B cell (primary cell): ENCODE measurements around the gene ORAI2. TPM values are rescaled to one million over a fixed set of nuclear protein-coding genes. Genes with fewer than 3 reads are reported as not detected.

Source experiments
- ATAC-seq: fragments of 200-7000 bp; cut with Tn5 transposase; one replicate; pipeline ENCODE4 v1.10.0; 2021; ENCODE audit warnings: low read depth, mild to moderate bottlenecking, moderate number of reproducible peaks, moderate library complexity
- CTCF ChIA-PET: fragments of 350-600 bp; sonication (Branson Sonifier 250); formaldehyde crosslinking; loops from one replicate; lab custom pipeline; 2021; ENCODE audit warnings: antibody characterized with exemption, inconsistent platforms; lab: Charles Lee
- POLR2A ChIA-PET: fragments of 350-600 bp; sonication (Branson Sonifier 250); formaldehyde crosslinking; loops from one replicate; lab custom pipeline; 2021; ENCODE audit warnings: antibody characterized with exemption; lab: Charles Lee
- DNase-seq: peaks from one replicate; pipeline ENCODE4 v3.0.0; 2013
- H2AFZ ChIP-seq: 2 replicates; pipeline ENCODE4 v1.6.1; 2012; ENCODE audit warnings: mild to moderate bottlenecking, low read depth, low read length; ENCODE audit not compliant: insufficient read depth, poor library complexity, severe bottlenecking
- H3K27ac ChIP-seq, 2 donors: 1 replicate in 1 of 2; 2 replicates in 1 of 2; pipeline ENCODE4 v1.5.1; 2012 to 2013; ENCODE audit warnings: low read length in 2 of 2, mild to moderate bottlenecking in 2 of 2, moderate library complexity in 1 of 2
- H3K27me3 ChIP-seq, 4 experiments: fragments of 200-600 bp in 1 of 4; sonication (generic) in 1 of 4; replicated peaks in 1 of 4; 1 replicate in 2 of 4; 2 replicates in 2 of 4; pipeline versions ENCODE4 v1.6.1 to v1.7.0; 2013 to 2016; ENCODE audit warnings: low read length in 3 of 4, mild to moderate bottlenecking in 2 of 4, mixed read lengths in 1 of 4, moderate library complexity in 1 of 4; ENCODE audit not compliant: insufficient read depth in 4 of 4, control insufficient read depth in 3 of 4; ENCODE audit errors: control extremely low read depth in 1 of 4
- H3K36me3 ChIP-seq, 2 experiments: replicated peaks in 1 of 2; 1 replicate in 1 of 2; 2 replicates in 1 of 2; pipeline versions ENCODE4 v1.6.1 to v1.7.1; 2013; ENCODE audit warnings: low read length in 1 of 2; ENCODE audit not compliant: insufficient read depth in 2 of 2, control insufficient read depth in 1 of 2; ENCODE audit errors: control extremely low read depth in 1 of 2, extremely low read depth in 1 of 2
- H3K4me1 ChIP-seq, 2 donors: fragments of 200-600 bp in 1 of 2; sonication (generic) in 1 of 2; 1 replicate in 1 of 2; 2 replicates in 1 of 2; pipeline versions ENCODE4 v1.5.1 to v1.6.1; 2013 to 2017; ENCODE audit warnings: low read length in 2 of 2; ENCODE audit not compliant: control insufficient read depth in 2 of 2, insufficient read depth in 2 of 2
- H3K4me2 ChIP-seq: replicated peaks from 2 replicates; pipeline ENCODE3; 2012; ENCODE audit warnings: mild to moderate bottlenecking, low read depth, low read length; ENCODE audit not compliant: poor library complexity, severe bottlenecking
- H3K4me3 ChIP-seq, 5 experiments: fragments of 200-600 bp in 1 of 5; sonication (generic) in 1 of 5; 1 replicate in 3 of 5; 2 replicates in 2 of 5; pipeline versions ENCODE4 v1.5.1 to v1.7.0; 2011 to 2016; ENCODE audit warnings: low read length in 4 of 5, mild to moderate bottlenecking in 4 of 5, low read depth in 2 of 5, control low read depth in 1 of 5, moderate library complexity in 1 of 5; ENCODE audit not compliant: insufficient read depth in 1 of 5; ENCODE audit errors: control extremely low read depth in 1 of 5, extremely low read depth in 1 of 5
- H3K79me2 ChIP-seq: fragments of 200-600 bp; sonication (generic); one replicate; pipeline ENCODE4 v1.6.0; 2016; ENCODE audit warnings: low read length; ENCODE audit not compliant: control insufficient read depth, insufficient read depth
- H3K9ac ChIP-seq: fragments of 200-600 bp; sonication (generic); 2 replicates; pipeline ENCODE4 v1.6.1; 2017; ENCODE audit warnings: mild to moderate bottlenecking, low read length, moderate library complexity
- H3K9me3 ChIP-seq, 3 donors: one replicate each; pipeline versions ENCODE4 v1.6.1 to v1.7.1; 2013; ENCODE audit warnings: low read length in 2 of 3; ENCODE audit not compliant: control insufficient read depth in 2 of 3, insufficient read depth in 1 of 3; ENCODE audit errors: control extremely low read depth in 1 of 3
- H4K20me1 ChIP-seq: 2 replicates; pipeline ENCODE4 v1.6.0; 2012; ENCODE audit warnings: mild to moderate bottlenecking, low read length; ENCODE audit not compliant: insufficient read depth, control insufficient read depth, poor library complexity, severe bottlenecking
- H3K27ac Mint-ChIP-seq: one replicate; pipeline ENCODE4 v1.8.0; 2021; ENCODE audit warnings: mixed read lengths
- H3K27me3 Mint-ChIP-seq: one replicate; pipeline ENCODE4 v1.8.0; 2021; ENCODE audit warnings: mixed read lengths
- H3K4me1 Mint-ChIP-seq: one replicate; pipeline ENCODE4 v1.8.0; 2021; ENCODE audit warnings: mixed read lengths
- H3K4me3 Mint-ChIP-seq: one replicate; pipeline ENCODE4 v1.8.0; 2021; ENCODE audit warnings: mixed read lengths
- H3K9me3 Mint-ChIP-seq: one replicate; pipeline ENCODE4 v1.8.0; 2022; ENCODE audit warnings: mixed read lengths; ENCODE audit not compliant: insufficient read depth
- CTCF ChIP-seq: fragments of 200-600 bp; IDR thresholded peaks from one replicate; pipeline ENCODE4 v1.8.0; 2022; ENCODE audit warnings: antibody characterized with exemption, mild to moderate bottlenecking
- EZH2 ChIP-seq: IDR thresholded peaks from 2 replicates; pipeline ENCODE4 v1.6.1; 2012; ENCODE audit warnings: borderline replicate concordance, low read depth, mild to moderate bottlenecking, moderate library complexity, low read length; ENCODE audit not compliant: insufficient read depth, poor library complexity, severe bottlenecking
- WGBS: methylation state at CpG from one replicate; pipeline ENCODE4 v1.1.5; 2013; ENCODE audit warnings: missing lambda C conversion rate; ENCODE audit not compliant: insufficient coverage; 5-methylcytosine and 5-hydroxymethylcytosine counted together
- intact Hi-C: fragments of 100-400 bp; cut with micrococcal nuclease; formaldehyde crosslinking; loops from one replicate; pipeline ENCODE4 v1.10.0; 2022
- polyA plus RNA-seq: library from polyadenylated mRNA; depleted of rRNA; stranded (reverse); fragments of >200 nt; gene quantifications from 2 replicates; pipeline ENCODE4 v1.2.3, GENCODE V29; 2012
- total RNA-seq, 2 donors: library from RNA; stranded (reverse); fragments of 120-200 nt in 1 of 2; gene quantifications; 1 replicate in 1 of 2; 2 replicates in 1 of 2; pipeline versions ENCODE4 v1.2.3 to v1.2.4, GENCODE V29; 2013 to 2022

ORAI2 gene
- total and polyA plus RNA-seq, 2 donors (not counting 1 experiment from before 2014, with no cell fraction given) = 177 to 450 TPM

- Histone ChIP-seq H3K4me1 (peaks cover 11 to 19% of the 10 kb centered on the region in 2 donors), H3K9ac (no peak overlapping the region), H2AFZ (no peak overlapping the region), H3K27ac (no peak overlapping the region), H3K36me3 (peaks cover 0 to 47% of the 10 kb centered on the region in 2 experiments), H3K4me3 (no peak overlapping the region), H3K27me3 (no peaks in the 10 kb centered on the region), H4K20me1 (peaks cover 6% of the 10 kb centered on the region), H3K79me2 (peaks cover 31% of the 10 kb centered on the region), H3K4me2 (no peak overlapping the region), H3K9me3 (no peaks in the 10 kb centered on the region)
- DNase-seq (no peak), ATAC-seq (no peak)
- Mint-ChIP-seq H3K9me3 (no peaks in the 10 kb centered on the region), H3K4me3 (no peak overlapping the region), H3K27ac (no peak overlapping the region), H3K4me1 (peaks cover 16% of the 10 kb centered on the region), H3K27me3 (no peaks in the 10 kb centered on the region)
- intact Hi-C loops = no loop called here
- ChIA-PET POLR2A (interaction anchor here (0.6 kb wide), 1 partner anchor 1616 kb away, joined by 3 read pairs; no protein-coding TSS in a partner anchor), CTCF (interaction anchor here (2.3 kb wide), 1 partner anchor 65 kb away, joined by 6 read pairs; no protein-coding TSS in a partner anchor)
- TF ChIP-seq EZH2 (no peak), CTCF (no peak)
- 96% methylated on average over 23 of the region's 24 CpGs for WGBS
These were observed 36.1 kb downstream of the ORAI2 start for GRCh38 chr7:102469351-102469971.
